KMS-11 (cell line): Measurements from ENCODE around the gene TMTC4.
"Not testable (repeated sequence)": the region's sequence is repeated elsewhere in the genome, so short reads cannot be mapped to it uniquely, and the experiment has no call there.

Source experiments
- H2AFZ ChIP-seq: fragments of 200-600 bp; sonication (generic); 2 replicates; pipeline ENCODE4 v1.6.1; 2016; ENCODE audit warnings: antibody characterized with exemption, mixed run types, low read depth
- H3K27ac ChIP-seq: fragments of 200-600 bp; sonication (generic); 2 replicates; pipeline ENCODE4 v1.6.1; 2016; ENCODE audit warnings: mild to moderate bottlenecking, mixed run types
- H3K27me3 ChIP-seq: fragments of 200-600 bp; sonication (generic); 2 replicates; pipeline ENCODE4 v1.6.1; 2017; ENCODE audit warnings: mild to moderate bottlenecking, low read depth, mixed run types, moderate library complexity; ENCODE audit not compliant: insufficient read depth
- H3K36me3 ChIP-seq: fragments of 200-600 bp; sonication (generic); 2 replicates; pipeline ENCODE4 v1.6.1; 2017; ENCODE audit warnings: mild to moderate bottlenecking, mixed run types; ENCODE audit not compliant: insufficient read depth
- H3K4me1 ChIP-seq: fragments of 200-600 bp; sonication (generic); 2 replicates; pipeline ENCODE4 v1.6.1; 2016; ENCODE audit warnings: mild to moderate bottlenecking, low read depth, mixed run types; ENCODE audit not compliant: poor library complexity, severe bottlenecking
- H3K4me2 ChIP-seq: fragments of 200-600 bp; sonication (generic); 2 replicates; pipeline ENCODE4 v1.7.0; 2016; ENCODE audit warnings: mild to moderate bottlenecking, mixed run types
- H3K4me3 ChIP-seq: fragments of 200-600 bp; sonication (generic); IDR thresholded peaks from 2 replicates; pipeline ENCODE4 v1.6.1; 2017; ENCODE audit warnings: low read depth, low read length, mixed read lengths; ENCODE audit not compliant: insufficient read depth
- H3K79me2 ChIP-seq: fragments of 200-600 bp; sonication (generic); 2 replicates; pipeline ENCODE4 v1.6.1; 2016; ENCODE audit warnings: low read depth, mixed run types; ENCODE audit not compliant: insufficient read depth
- H3K9ac ChIP-seq: fragments of 200-600 bp; sonication (generic); 2 replicates; pipeline ENCODE4 v1.6.1; 2016; ENCODE audit warnings: mild to moderate bottlenecking, mixed run types
- H4K20me1 ChIP-seq: fragments of 200-600 bp; sonication (generic); 2 replicates; pipeline ENCODE4 v1.6.1; 2016; ENCODE audit warnings: mild to moderate bottlenecking, mixed run types; ENCODE audit not compliant: insufficient read depth
- CTCF ChIP-seq: fragments of 200-600 bp; sonication (generic); conservative IDR thresholded peaks from 2 replicates; pipeline ENCODE4 v1.6.1; 2017; ENCODE audit warnings: low read depth, mild to moderate bottlenecking, antibody characterized with exemption, low read length, moderate library complexity, mixed read lengths

The TMTC4 gene

GRCh38 chr13:100581030-100581429 is 93.6 kb downstream of the TMTC4 start:
- no peak overlapping the region for H3K4me3 ChIP-seq
- H3K36me3 ChIP-seq, result no peaks in the 10 kb centered on the region
- H3K79me2 ChIP-seq, result no peaks in the 10 kb centered on the region
- H3K27ac ChIP-seq, result no peak overlapping the region
- no peak for TF ChIP-seq CTCF
- no peak overlapping the region for H2AFZ ChIP-seq
- H4K20me1 ChIP-seq, result no peaks in the 10 kb centered on the region
- no peaks in the 10 kb centered on the region for H3K27me3 ChIP-seq
- peaks cover under 1% of the 10 kb centered on the region for H3K4me1 ChIP-seq
- H3K9ac ChIP-seq, result no peak overlapping the region
- H3K4me2 ChIP-seq, result no peak overlapping the region

- Histone ChIP-seq H3K4me1 (peaks cover 10% of the 10 kb centered on the region), H3K79me2 (no peaks in the 10 kb centered on the region), H2AFZ (no peak overlapping the region), H4K20me1 (no peaks in the 10 kb centered on the region), H3K4me3 (no peak overlapping the region), H3K4me2 (no peak overlapping the region), H3K27ac (no peak overlapping the region), H3K36me3 (no peaks in the 10 kb centered on the region), H3K27me3 (no peaks in the 10 kb centered on the region), H3K9ac (no peak overlapping the region)
- no peak for TF ChIP-seq CTCF
Observed at GRCh38 chr13:100580045-100580444, 94.5 kb downstream of the TMTC4 start.

GRCh38 chr13:100577239-100577638 is 97.4 kb downstream of the TMTC4 start:
- H2AFZ ChIP-seq, H3K4me3 ChIP-seq, H3K4me2 ChIP-seq, H4K20me1 ChIP-seq, H3K27me3 ChIP-seq, H3K36me3 ChIP-seq, H3K79me2 ChIP-seq, H3K9ac ChIP-seq, H3K27ac ChIP-seq: not testable (repeated sequence)
- H3K4me1 ChIP-seq, result peaks cover 34% of the 10 kb centered on the region

- Histone ChIP-seq H3K79me2 (no peaks in the 10 kb centered on the region), H3K4me1 (peaks cover 34% of the 10 kb centered on the region), H3K27ac (no peak overlapping the region), H3K36me3 (no peaks in the 10 kb centered on the region), H3K4me2 (no peak overlapping the region), H3K4me3 (no peak overlapping the region), H3K27me3 (no peaks in the 10 kb centered on the region), H4K20me1 (no peaks in the 10 kb centered on the region), H2AFZ (no peak overlapping the region), H3K9ac (no peak overlapping the region)
- peak; percentile 76 for TF ChIP-seq CTCF
Observed at GRCh38 chr13:100573121-100573520, 101.5 kb downstream of the TMTC4 start.

DNA sequence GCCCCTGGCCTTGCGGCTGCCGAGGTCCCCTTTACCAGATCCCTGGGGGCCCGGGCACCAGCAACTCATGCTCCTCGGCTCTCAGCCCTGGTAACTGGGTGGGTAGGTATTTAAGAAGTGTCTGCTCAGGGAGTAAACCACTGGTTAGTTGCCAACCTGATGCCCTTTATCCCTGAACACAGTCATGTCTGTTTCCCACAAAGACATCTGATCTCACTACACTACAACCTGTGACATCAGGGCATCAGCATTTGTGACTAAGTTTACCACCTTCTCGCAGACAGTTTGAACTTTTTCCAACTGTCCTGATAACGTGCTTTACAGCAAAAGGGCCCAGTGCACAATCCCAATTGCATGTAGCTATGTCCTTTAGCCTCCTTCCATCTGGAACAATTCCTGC is 108.1 kb downstream of the TMTC4 start:
- no peaks in the 10 kb centered on the region for H3K27me3 ChIP-seq
- no peak overlapping the region for H2AFZ ChIP-seq
- H3K9ac ChIP-seq, result no peak overlapping the region
- H3K27ac ChIP-seq, result no peak overlapping the region
- H3K79me2 ChIP-seq, result no peaks in the 10 kb centered on the region
- H3K4me1 ChIP-seq, result peaks cover 35% of the 10 kb centered on the region
- no peaks in the 10 kb centered on the region for H4K20me1 ChIP-seq
- no peak for TF ChIP-seq CTCF
- H3K4me2 ChIP-seq, result no peak overlapping the region
- no peaks in the 10 kb centered on the region for H3K36me3 ChIP-seq
- no peak overlapping the region for H3K4me3 ChIP-seq
